ENCODE measurements around the gene MOBP. TPM values are rescaled to one million over a fixed set of nuclear protein-coding genes. Genes with fewer than 3 reads are reported as not detected.

Gene MOBP
- polyA plus RNA-seq, 1 donor (not counting 4 experiments of a cell fraction or from before 2014, with no cell fraction given), result not detected

DNA sequence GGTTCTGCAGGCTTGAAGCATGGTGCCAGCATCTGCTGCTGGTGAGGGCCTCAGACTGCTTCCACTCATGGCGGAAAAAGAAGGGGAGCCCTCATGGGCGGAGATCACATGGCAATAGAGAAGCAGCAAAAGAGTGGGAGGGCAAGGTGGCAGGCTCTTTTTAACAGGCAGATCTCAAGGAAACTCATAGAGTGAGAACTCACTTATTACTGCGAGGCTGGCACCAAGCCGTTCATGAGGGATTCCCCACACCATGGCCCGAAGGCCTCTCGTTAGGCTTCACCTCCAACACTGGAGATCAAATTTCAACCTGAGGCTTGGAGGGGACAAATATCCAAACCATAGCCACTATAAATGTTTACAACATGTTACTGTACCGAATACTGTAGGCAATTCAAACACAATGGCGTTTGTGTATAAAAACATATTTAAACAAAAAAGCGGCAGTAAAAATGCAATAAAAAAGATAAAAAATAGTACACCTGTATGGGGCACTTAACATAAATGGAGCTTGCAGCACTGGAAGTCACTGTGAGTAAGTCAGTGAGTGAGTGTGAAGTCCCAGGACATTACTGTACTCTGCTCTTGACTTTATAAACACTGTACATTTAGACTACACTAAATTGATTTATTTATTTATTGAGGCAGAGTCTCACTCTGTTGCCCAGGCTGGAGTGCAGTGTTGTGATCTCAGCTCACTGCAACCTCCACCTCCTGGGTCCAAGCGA lies 18.8 kb upstream of the MOBP start:
- Histone ChIP-seq H3K27ac (ENCODE audit: control insufficient read depth, insufficient read depth, low read length) (no peak overlapping the region), H2AFZ (ENCODE audit: control insufficient read depth, low read length) (no peak overlapping the region), H3K9ac (ENCODE audit: control insufficient read depth, extremely low read depth, insufficient read depth, low read length) (no peak overlapping the region), H3K79me2 (ENCODE audit: control insufficient read depth, insufficient read depth, low read length) (no peaks in the 10 kb centered on the region), H3K9me1 (ENCODE audit: control insufficient read depth, extremely low read depth, insufficient read depth, low read length) (no peaks in the 10 kb centered on the region), H4K20me1 (ENCODE audit: control insufficient read depth, extremely low read depth, insufficient read depth, low read length) (no peaks in the 10 kb centered on the region), H3K4me2 (ENCODE audit: control insufficient read depth, extremely low read depth, insufficient read depth, low read depth, low read length) (no peak overlapping the region), H3K4me3 (ENCODE audit: control insufficient read depth in 2 of 3, extremely low read depth in 1 of 3, insufficient read depth in 2 of 3, low read depth in 1 of 3, low read length in 3 of 3) (no peak overlapping the region), H3K9me3 (ENCODE audit: control insufficient read depth, low read depth, low read length) (no peaks in the 10 kb centered on the region), H3K27me3 (ENCODE audit: control insufficient read depth, extremely low read depth, insufficient read depth, low read length) (no peaks in the 10 kb centered on the region), H3K36me3 (ENCODE audit: control insufficient read depth in 2 of 2, extremely low read depth in 1 of 2, insufficient read depth in 2 of 2, low read length in 2 of 2) (no peaks in the 10 kb centered on the region), H3K4me1 (ENCODE audit: control insufficient read depth, extremely low read depth, insufficient read depth, low read length) (peaks cover 2% of the 10 kb centered on the region)
- dilution Hi-C loops (cut with MboI; ENCODE audit: extremely low pct_ligation_motif_present, low sequenced_read_pairs), result no loop called here
- FAIRE-seq, result no peak
- no peak for DNase-seq (ENCODE audit: low read depth, low spot score)
- TF ChIP-seq, protein P1, sequence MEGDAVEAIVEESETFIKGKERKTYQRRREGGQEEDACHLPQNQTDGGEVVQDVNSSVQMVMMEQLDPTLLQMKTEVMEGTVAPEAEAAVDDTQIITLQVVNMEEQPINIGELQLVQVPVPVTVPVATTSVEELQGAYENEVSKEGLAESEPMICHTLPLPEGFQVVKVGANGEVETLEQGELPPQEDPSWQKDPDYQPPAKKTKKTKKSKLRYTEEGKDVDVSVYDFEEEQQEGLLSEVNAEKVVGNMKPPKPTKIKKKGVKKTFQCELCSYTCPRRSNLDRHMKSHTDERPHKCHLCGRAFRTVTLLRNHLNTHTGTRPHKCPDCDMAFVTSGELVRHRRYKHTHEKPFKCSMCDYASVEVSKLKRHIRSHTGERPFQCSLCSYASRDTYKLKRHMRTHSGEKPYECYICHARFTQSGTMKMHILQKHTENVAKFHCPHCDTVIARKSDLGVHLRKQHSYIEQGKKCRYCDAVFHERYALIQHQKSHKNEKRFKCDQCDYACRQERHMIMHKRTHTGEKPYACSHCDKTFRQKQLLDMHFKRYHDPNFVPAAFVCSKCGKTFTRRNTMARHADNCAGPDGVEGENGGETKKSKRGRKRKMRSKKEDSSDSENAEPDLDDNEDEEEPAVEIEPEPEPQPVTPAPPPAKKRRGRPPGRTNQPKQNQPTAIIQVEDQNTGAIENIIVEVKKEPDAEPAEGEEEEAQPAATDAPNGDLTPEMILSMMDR (optimal IDR thresholded peaks at IDR 0.05 in 1 of 3, IDR thresholded peaks at IDR 0.05 in 1 of 3, conservative IDR thresholded peaks at IDR 0.05 in 1 of 3; ENCODE audit: extremely low read depth in 1 of 3, insufficient read depth in 2 of 3, low read length in 3 of 3), result no peak
- TF ChIP-seq EZH2 (IDR thresholded peaks at IDR 0.05; ENCODE audit: low read length), result no peak

DNA sequence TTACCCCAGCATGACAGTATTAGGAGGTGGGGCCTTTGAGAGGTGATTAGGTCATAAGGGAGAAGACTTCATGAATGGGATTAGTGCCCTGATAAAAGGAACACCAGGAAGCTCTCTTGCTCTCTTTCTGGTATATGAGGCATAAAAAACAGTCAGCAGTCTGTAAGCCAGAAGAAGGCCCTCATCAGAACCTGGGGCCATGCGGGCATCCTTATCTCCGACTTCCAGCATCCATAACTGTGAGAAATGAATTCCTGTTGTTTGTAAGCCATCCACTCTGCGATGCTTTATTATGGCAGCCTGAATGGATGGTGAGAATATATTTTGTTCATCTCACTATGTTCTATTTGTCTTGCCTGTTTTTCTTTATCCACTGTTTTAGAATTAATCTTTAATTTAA lies 17.7 kb upstream of the MOBP start:
- Histone ChIP-seq H3K27ac (ENCODE audit: control insufficient read depth, insufficient read depth, low read length) (no peak overlapping the region), H3K4me2 (ENCODE audit: control insufficient read depth, extremely low read depth, insufficient read depth, low read depth, low read length) (no peak overlapping the region), H3K79me2 (ENCODE audit: control insufficient read depth, insufficient read depth, low read length) (no peaks in the 10 kb centered on the region), H3K4me1 (ENCODE audit: control insufficient read depth, extremely low read depth, insufficient read depth, low read length) (peaks cover 2% of the 10 kb centered on the region), H3K36me3 (ENCODE audit: control insufficient read depth in 2 of 2, extremely low read depth in 1 of 2, insufficient read depth in 2 of 2, low read length in 2 of 2) (no peaks in the 10 kb centered on the region), H3K9me1 (ENCODE audit: control insufficient read depth, extremely low read depth, insufficient read depth, low read length) (no peaks in the 10 kb centered on the region), H3K9me3 (ENCODE audit: control insufficient read depth, low read depth, low read length) (no peaks in the 10 kb centered on the region), H3K4me3 (ENCODE audit: control insufficient read depth in 2 of 3, extremely low read depth in 1 of 3, insufficient read depth in 2 of 3, low read depth in 1 of 3, low read length in 3 of 3) (no peak overlapping the region), H3K27me3 (ENCODE audit: control insufficient read depth, extremely low read depth, insufficient read depth, low read length) (no peaks in the 10 kb centered on the region), H2AFZ (ENCODE audit: control insufficient read depth, low read length) (no peak overlapping the region), H3K9ac (ENCODE audit: control insufficient read depth, extremely low read depth, insufficient read depth, low read length) (no peak overlapping the region), H4K20me1 (ENCODE audit: control insufficient read depth, extremely low read depth, insufficient read depth, low read length) (no peaks in the 10 kb centered on the region)
- FAIRE-seq, result no peak
- no peak for TF ChIP-seq EZH2 (IDR thresholded peaks at IDR 0.05; ENCODE audit: low read length)
- TF ChIP-seq, protein P1 (optimal IDR thresholded peaks at IDR 0.05 in 1 of 3, IDR thresholded peaks at IDR 0.05 in 1 of 3, conservative IDR thresholded peaks at IDR 0.05 in 1 of 3; ENCODE audit: extremely low read depth in 1 of 3, insufficient read depth in 2 of 3, low read length in 3 of 3), result no peak
- dilution Hi-C loops (cut with MboI; ENCODE audit: extremely low pct_ligation_motif_present, low sequenced_read_pairs), result no loop called here
- no peak for DNase-seq (ENCODE audit: low read depth, low spot score)
